Osteocyte (in vitro differentiated cells): ENCODE data around the gene SRRM5. TPM values are rescaled to one million over a fixed set of nuclear protein-coding genes. Genes with fewer than 3 reads are reported as not detected.

Source experiments
- DNase-seq: peaks from one replicate; pipeline ENCODE4 v3.0.0; 2021; ENCODE audit warnings: mixed read lengths; ENCODE audit not compliant: unreplicated experiment; ENCODE audit errors: extremely low spot score
- H3K27ac Mint-ChIP-seq: one replicate; pipeline ENCODE4 v1.8.0; 2021; ENCODE audit warnings: mild to moderate bottlenecking, mixed read lengths; ENCODE audit not compliant: unreplicated experiment
- H3K27me3 Mint-ChIP-seq: one replicate; pipeline ENCODE4 v1.8.0; 2021; ENCODE audit warnings: mixed read lengths; ENCODE audit not compliant: unreplicated experiment
- H3K36me3 Mint-ChIP-seq: one replicate; pipeline ENCODE4 v1.8.0; 2021; ENCODE audit warnings: mixed read lengths; ENCODE audit not compliant: unreplicated experiment
- H3K4me1 Mint-ChIP-seq: one replicate; pipeline ENCODE4 v1.8.0; 2021; ENCODE audit warnings: mixed read lengths; ENCODE audit not compliant: unreplicated experiment
- H3K4me3 Mint-ChIP-seq: one replicate; pipeline ENCODE4 v1.8.0; 2021; ENCODE audit warnings: mild to moderate bottlenecking, moderate library complexity, mixed read lengths; ENCODE audit not compliant: unreplicated experiment
- H3K9me3 Mint-ChIP-seq: one replicate; pipeline ENCODE4 v1.8.0; 2021; ENCODE audit warnings: mixed read lengths; ENCODE audit not compliant: unreplicated experiment
- CTCF ChIP-seq: fragments of 200-600 bp; sonication (generic); IDR thresholded peaks from 2 replicates; pipeline ENCODE4 v1.5.0; 2021; ENCODE audit warnings: antibody characterized with exemption, mild to moderate bottlenecking, moderate library complexity
- total RNA-seq: library from RNA; stranded (reverse); gene quantifications from 2 replicates; pipeline ENCODE4 v1.2.1, GENCODE V29; 2021

The SRRM5 gene
- total RNA-seq, 1 donor from 2014 or later = 0.35 TPM

DNA sequence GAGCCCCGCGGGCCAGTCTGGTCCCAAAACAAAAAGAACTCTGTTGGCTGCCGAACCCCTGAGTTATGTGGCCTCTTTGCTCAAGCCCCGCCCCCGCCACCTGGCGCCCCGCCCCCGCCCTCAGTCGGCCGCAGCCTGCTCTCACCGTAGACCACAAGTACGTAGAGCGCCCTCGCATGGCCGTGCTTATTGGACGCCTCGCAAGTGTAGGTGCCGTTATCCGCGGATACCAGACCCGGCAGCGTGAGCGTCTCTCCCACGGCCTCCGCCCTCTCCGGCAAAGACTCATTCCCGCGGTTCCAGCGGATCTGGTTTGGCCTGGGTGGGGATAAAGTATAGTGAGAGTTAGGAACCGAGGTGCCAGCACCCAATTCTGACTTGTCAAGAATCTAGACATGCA lies 13.0 kb downstream of the SRRM5 start:
- TF ChIP-seq CTCF = no peak
- Mint-ChIP-seq H3K4me1 (peaks cover 8% of the 10 kb centered on the region), H3K4me3 (no peak overlapping the region), H3K9me3 (no peaks in the 10 kb centered on the region), H3K27me3 (no peaks in the 10 kb centered on the region), H3K27ac (no peak overlapping the region), H3K36me3 (no peaks in the 10 kb centered on the region)
- no peak for DNase-seq

- no peak for DNase-seq
- Mint-ChIP-seq H3K27ac (no peak overlapping the region), H3K9me3 (no peaks in the 10 kb centered on the region), H3K36me3 (no peaks in the 10 kb centered on the region), H3K4me1 (no peaks in the 10 kb centered on the region), H3K4me3 (no peak overlapping the region), H3K27me3 (no peaks in the 10 kb centered on the region)
- no peak for TF ChIP-seq CTCF
Observed at GRCh38 chr19:43625918-43626579, 14.2 kb downstream of the SRRM5 start.

DNA sequence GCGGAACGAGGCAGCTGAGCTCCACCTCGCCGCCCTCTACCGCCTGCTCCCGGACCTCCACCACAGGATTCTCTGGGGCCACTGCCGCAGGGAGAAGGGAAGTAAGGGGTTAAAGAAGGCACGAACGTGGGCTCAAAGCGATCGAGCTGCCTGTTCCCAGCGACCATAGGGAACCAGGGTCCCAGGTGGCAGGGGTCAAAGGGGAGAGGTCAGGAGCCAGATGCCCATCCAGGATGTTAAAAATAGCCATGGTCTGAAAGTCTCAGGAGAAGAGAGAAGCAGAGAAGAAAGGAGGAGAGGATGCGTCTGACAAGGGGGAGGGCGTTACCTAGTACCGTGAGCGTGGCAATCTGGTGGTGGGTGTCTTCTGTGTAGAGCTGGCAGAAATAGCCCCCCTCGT lies 14.9 kb downstream of the SRRM5 start:
- H3K9me3 Mint-ChIP-seq = no peaks in the 10 kb centered on the region
- no peak for DNase-seq
- no peak overlapping the region for H3K4me3 Mint-ChIP-seq
- H3K36me3 Mint-ChIP-seq = no peaks in the 10 kb centered on the region
- no peak overlapping the region for H3K27ac Mint-ChIP-seq
- H3K4me1 Mint-ChIP-seq = no peaks in the 10 kb centered on the region
- H3K27me3 Mint-ChIP-seq = peaks cover under 1% of the 10 kb centered on the region
- TF ChIP-seq CTCF = no peak

DNA sequence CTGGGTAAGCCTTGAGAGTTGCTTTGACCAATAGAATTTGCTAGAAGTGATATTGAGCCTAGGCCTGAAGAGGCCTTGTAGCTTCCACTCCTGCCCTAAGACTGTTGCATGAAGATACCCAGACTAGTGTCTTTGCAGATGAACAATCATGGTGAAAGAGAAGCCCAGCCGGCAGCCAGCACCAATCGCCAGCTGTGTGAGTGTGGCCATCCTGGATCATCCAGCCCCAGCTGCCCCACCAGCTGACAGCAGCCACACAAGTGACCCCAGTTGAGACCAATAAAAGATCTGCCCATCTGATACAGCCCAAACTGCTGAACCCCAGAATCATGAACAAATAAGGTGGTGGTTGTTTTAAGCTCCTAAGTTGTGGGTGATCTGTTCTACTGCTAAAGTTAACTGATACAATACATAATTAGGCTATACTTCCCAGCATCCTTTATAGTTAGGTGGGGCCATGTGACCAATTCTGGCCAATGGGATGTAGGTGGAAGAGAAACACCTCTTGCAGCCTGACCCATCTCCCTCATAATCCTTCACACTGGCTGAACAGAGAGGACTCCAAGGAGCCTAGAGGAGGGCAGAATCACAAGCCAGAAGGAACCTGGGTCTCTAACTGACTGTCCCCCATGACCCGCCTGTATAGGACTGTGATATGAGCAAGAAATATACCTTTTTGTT lies 16.9 kb downstream of the SRRM5 start:
- Mint-ChIP-seq H3K27ac (no peak overlapping the region), H3K4me1 (no peaks in the 10 kb centered on the region), H3K27me3 (peaks cover 7% of the 10 kb centered on the region), H3K36me3 (no peaks in the 10 kb centered on the region), H3K9me3 (no peaks in the 10 kb centered on the region), H3K4me3 (no peak overlapping the region)
- no peak for DNase-seq
- no peak for TF ChIP-seq CTCF

DNA sequence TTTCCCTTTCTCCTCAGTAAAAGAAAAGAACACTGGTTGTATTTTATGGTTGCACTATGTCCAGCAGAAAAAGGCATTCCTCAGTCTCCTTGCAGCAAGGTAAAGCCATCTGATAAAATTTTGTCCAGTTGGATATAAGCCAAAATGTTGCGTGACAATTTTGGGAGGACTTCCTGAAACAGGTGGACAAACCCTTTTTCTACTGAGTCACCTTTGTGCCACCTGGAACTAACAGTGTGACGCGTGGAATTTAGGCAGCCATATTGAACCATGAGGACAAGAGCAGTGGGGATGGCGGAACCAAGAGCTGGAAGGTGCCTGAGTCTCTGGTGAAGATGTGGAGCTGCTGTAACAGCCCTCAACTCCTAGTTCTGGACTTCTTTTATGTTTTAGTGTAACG lies 19.6 kb downstream of the SRRM5 start:
- no peaks in the 10 kb centered on the region for H3K9me3 Mint-ChIP-seq
- no peaks in the 10 kb centered on the region for H3K36me3 Mint-ChIP-seq
- no peak overlapping the region for H3K27ac Mint-ChIP-seq
- H3K27me3 Mint-ChIP-seq = peaks cover 7% of the 10 kb centered on the region
- H3K4me1 Mint-ChIP-seq = peaks cover 7% of the 10 kb centered on the region
- no peak for TF ChIP-seq CTCF
- no peak overlapping the region for H3K4me3 Mint-ChIP-seq
- DNase-seq = no peak
